ENCODE results near the gene GALNT15. TPM values are rescaled to one million over a fixed set of nuclear protein-coding genes. Genes with fewer than 3 reads are reported as not detected.

Gene GALNT15
- total RNA-seq, 1 donor from 2014 or later = 0.95 TPM

- Histone ChIP-seq H3K27ac (ENCODE audit: low read depth, low read length) (no peak overlapping the region), H4K20me1 (ENCODE audit: insufficient read depth, low read length) (peaks cover 4% of the 10 kb centered on the region), H3K9me3 (ENCODE audit: insufficient read depth, low read depth, low read length) (no peaks in the 10 kb centered on the region), H3K4me2 (ENCODE audit: low read length) (no peak overlapping the region), H3K4me3 (ENCODE audit: insufficient read depth, low read depth, low read length) (no peak overlapping the region), H3K27me3 (ENCODE audit: insufficient read depth, low read length) (no peaks in the 10 kb centered on the region), H3K9ac (ENCODE audit: low read length) (no peak overlapping the region), H3K36me3 (ENCODE audit: insufficient read depth, low read length) (peaks cover 11% of the 10 kb centered on the region), H2AFZ (ENCODE audit: low read depth, low read length) (no peak overlapping the region), H3K4me1 (ENCODE audit: insufficient read depth, low read length) (no peaks in the 10 kb centered on the region), H3K79me2 (ENCODE audit: insufficient read depth, low read length) (no peaks in the 10 kb centered on the region)
- DNase-seq (ENCODE audit: low read depth) (no peak), FAIRE-seq (no peak)
- H3K27me3 Mint-ChIP-seq (ENCODE audit: low read depth, unreplicated experiment) = no peaks in the 10 kb centered on the region
- peaks cover 5% of the 10 kb centered on the region for H3K36me3 Mint-ChIP-seq (ENCODE audit: low read depth, unreplicated experiment)
- TF ChIP-seq CTCF (IDR thresholded peaks at IDR 0.05; ENCODE audit: insufficient read depth, low read depth, low read length) = no peak
- TF ChIP-seq EZH2 (IDR thresholded peaks at IDR 0.05; ENCODE audit: insufficient read depth, low read length) = no peak
- no peak overlapping the region for H3K4me3 Mint-ChIP-seq (ENCODE audit: unreplicated experiment)
- H3K4me1 Mint-ChIP-seq (ENCODE audit: low read depth, unreplicated experiment) = no peaks in the 10 kb centered on the region
- H3K27ac Mint-ChIP-seq (ENCODE audit: unreplicated experiment) = no peak overlapping the region
- H3K9me3 Mint-ChIP-seq (ENCODE audit: unreplicated experiment) = no peaks in the 10 kb centered on the region
Observed at GRCh38 chr3:16254916-16255315, 80.4 kb downstream of the GALNT15 start.

- FAIRE-seq (no peak), DNase-seq (ENCODE audit: low read depth) (no peak)
- Histone ChIP-seq H3K27ac (ENCODE audit: low read depth, low read length) (no peak overlapping the region), H3K27me3 (ENCODE audit: insufficient read depth, low read length) (no peaks in the 10 kb centered on the region), H3K36me3 (ENCODE audit: insufficient read depth, low read length) (peaks cover 13% of the 10 kb centered on the region), H2AFZ (ENCODE audit: low read depth, low read length) (no peak overlapping the region), H3K4me2 (ENCODE audit: low read length) (no peak overlapping the region), H4K20me1 (ENCODE audit: insufficient read depth, low read length) (peaks cover 4% of the 10 kb centered on the region), H3K9ac (ENCODE audit: low read length) (no peak overlapping the region), H3K4me1 (ENCODE audit: insufficient read depth, low read length) (no peaks in the 10 kb centered on the region), H3K4me3 (ENCODE audit: insufficient read depth, low read depth, low read length) (no peak overlapping the region), H3K79me2 (ENCODE audit: insufficient read depth, low read length) (no peaks in the 10 kb centered on the region), H3K9me3 (ENCODE audit: insufficient read depth, low read depth, low read length) (no peaks in the 10 kb centered on the region)
- Mint-ChIP-seq H3K9me3 (ENCODE audit: unreplicated experiment) (no peaks in the 10 kb centered on the region), H3K4me1 (ENCODE audit: low read depth, unreplicated experiment) (no peaks in the 10 kb centered on the region), H3K4me3 (ENCODE audit: unreplicated experiment) (no peak overlapping the region), H3K27me3 (ENCODE audit: low read depth, unreplicated experiment) (no peaks in the 10 kb centered on the region), H3K36me3 (ENCODE audit: low read depth, unreplicated experiment) (peaks cover 7% of the 10 kb centered on the region), H3K27ac (ENCODE audit: unreplicated experiment) (no peak overlapping the region)
- TF ChIP-seq CTCF (IDR thresholded peaks at IDR 0.05; ENCODE audit: insufficient read depth, low read depth, low read length) = no peak
Observed at GRCh38 chr3:16255326-16255725, 80.8 kb downstream of the GALNT15 start.

- H3K27ac ChIP-seq (ENCODE audit: low read depth, low read length) = no peak overlapping the region
- peaks cover 4% of the 10 kb centered on the region for H4K20me1 ChIP-seq (ENCODE audit: insufficient read depth, low read length)
- DNase-seq (ENCODE audit: low read depth) = no peak
- H2AFZ ChIP-seq (ENCODE audit: low read depth, low read length) = no peak overlapping the region
- no peaks in the 10 kb centered on the region for H3K27me3 ChIP-seq (ENCODE audit: insufficient read depth, low read length)
- H3K9me3 ChIP-seq (ENCODE audit: insufficient read depth, low read depth, low read length) = no peaks in the 10 kb centered on the region
- no peak overlapping the region for H3K4me3 ChIP-seq (ENCODE audit: insufficient read depth, low read depth, low read length)
- FAIRE-seq = no peak
- peaks cover 13% of the 10 kb centered on the region for H3K36me3 ChIP-seq (ENCODE audit: insufficient read depth, low read length)
- Mint-ChIP-seq H3K4me3 (ENCODE audit: unreplicated experiment) (no peak overlapping the region), H3K36me3 (ENCODE audit: low read depth, unreplicated experiment) (peaks cover 7% of the 10 kb centered on the region), H3K9me3 (ENCODE audit: unreplicated experiment) (no peaks in the 10 kb centered on the region), H3K27me3 (ENCODE audit: low read depth, unreplicated experiment) (no peaks in the 10 kb centered on the region), H3K27ac (ENCODE audit: unreplicated experiment) (no peak overlapping the region), H3K4me1 (ENCODE audit: low read depth, unreplicated experiment) (no peaks in the 10 kb centered on the region)
- no peaks in the 10 kb centered on the region for H3K4me1 ChIP-seq (ENCODE audit: insufficient read depth, low read length)
- TF ChIP-seq CTCF (IDR thresholded peaks at IDR 0.05; ENCODE audit: insufficient read depth, low read depth, low read length) (no peak), EZH2 (IDR thresholded peaks at IDR 0.05; ENCODE audit: insufficient read depth, low read length) (no peak)
- no peak overlapping the region for H3K4me2 ChIP-seq (ENCODE audit: low read length)
- H3K79me2 ChIP-seq (ENCODE audit: insufficient read depth, low read length) = no peaks in the 10 kb centered on the region
- H3K9ac ChIP-seq (ENCODE audit: low read length) = no peak overlapping the region
Observed at GRCh38 chr3:16255726-16256125, 81.2 kb downstream of the GALNT15 start.

Data from astrocyte (in vitro differentiated cells and primary cell).